NCI-H128 (cell line): Measurements from ENCODE around the gene PKM.

ENCODE experiments used
- DNase-seq: peaks from one replicate; lab custom pipeline; 2025; ENCODE audit not compliant: unreplicated experiment; lab: John Stamatoyannopoulos, UW

The PKM gene

DNA sequence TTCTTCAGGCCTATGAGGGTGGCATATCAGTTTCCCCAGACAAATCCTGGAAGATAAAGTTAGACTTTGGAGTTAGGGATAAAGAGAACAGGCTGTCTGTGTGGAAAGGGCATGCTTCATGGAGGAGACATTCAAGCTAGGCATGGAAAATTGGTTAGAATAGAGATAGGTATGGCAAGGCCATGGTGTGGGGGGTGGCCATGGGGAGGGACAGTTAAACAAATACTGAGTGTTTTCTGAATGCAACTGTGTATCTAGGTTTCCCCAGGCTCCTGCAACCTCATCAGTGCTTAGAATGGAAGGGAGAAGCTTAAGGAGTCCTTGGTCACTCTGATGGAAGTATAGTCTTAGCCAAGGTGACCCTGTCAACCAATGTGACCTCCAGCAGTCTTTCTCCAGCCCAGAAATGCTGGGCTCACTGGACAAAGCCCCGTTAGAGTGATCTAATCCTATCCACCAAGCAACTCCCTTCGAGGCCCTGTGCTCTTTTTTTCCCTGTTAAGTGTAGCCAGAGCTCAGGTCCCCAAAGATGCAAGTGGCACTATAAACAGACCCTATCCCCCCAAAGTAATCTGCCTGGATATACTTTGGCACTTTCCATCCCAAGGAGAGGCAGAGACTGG is 5.5 kb upstream of the PKM start:
- DNase-seq: no peak

DNA sequence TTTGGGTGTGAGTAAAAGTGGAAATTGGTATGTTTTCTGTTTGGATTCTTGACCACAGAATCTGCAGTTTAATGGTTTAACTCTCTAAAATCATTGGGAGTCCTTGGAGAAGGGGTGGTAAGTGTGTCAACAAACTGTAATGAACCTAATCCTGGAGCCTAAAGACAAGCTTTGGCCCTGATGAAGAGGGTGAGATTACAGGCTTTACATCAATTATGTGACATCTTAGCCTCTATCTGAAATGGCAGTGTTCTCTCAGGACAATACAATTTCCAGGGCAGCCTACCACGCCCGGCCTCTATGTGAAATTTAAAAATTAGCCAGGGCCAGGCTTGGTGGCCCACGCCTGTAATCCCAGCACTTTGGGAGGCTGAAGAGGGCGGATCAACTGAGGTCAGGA is 4.3 kb upstream of the PKM start:
- DNase-seq: no peak

- no peak for DNase-seq
Observed at GRCh38 chr15:72233769-72234168, 2.8 kb upstream of the PKM start.

DNA sequence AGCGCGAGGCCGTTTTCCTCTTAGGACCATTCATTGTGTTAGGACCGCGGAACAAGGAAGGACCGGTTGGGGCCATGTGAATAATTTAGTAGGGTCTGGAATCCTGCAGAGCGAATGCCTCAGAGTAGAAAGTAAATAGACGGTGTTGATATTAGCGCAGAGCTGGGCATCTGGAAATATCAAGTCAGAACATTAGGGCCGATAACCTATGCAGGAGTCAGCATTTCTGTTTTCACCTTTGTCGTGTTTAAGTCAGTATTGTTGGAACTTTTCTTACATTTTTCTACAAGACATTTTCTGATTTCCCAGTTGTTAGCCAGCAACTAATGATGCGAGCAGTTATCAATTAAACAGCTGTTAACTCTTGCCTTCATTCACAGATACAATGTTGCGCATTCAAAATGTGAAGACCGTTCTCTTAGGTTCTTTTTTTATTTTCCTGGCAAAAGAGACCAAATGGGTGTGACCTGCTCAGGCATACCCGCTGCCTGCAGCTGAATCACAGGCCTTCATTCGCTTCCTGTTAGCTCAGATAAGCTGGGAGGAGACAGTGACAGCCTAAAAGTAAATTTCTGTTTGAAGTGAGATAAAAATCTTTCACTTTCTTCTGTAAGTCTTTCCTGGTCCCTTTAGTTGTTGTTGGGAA is 966 bp upstream of the PKM start:
- no peak for DNase-seq

DNA sequence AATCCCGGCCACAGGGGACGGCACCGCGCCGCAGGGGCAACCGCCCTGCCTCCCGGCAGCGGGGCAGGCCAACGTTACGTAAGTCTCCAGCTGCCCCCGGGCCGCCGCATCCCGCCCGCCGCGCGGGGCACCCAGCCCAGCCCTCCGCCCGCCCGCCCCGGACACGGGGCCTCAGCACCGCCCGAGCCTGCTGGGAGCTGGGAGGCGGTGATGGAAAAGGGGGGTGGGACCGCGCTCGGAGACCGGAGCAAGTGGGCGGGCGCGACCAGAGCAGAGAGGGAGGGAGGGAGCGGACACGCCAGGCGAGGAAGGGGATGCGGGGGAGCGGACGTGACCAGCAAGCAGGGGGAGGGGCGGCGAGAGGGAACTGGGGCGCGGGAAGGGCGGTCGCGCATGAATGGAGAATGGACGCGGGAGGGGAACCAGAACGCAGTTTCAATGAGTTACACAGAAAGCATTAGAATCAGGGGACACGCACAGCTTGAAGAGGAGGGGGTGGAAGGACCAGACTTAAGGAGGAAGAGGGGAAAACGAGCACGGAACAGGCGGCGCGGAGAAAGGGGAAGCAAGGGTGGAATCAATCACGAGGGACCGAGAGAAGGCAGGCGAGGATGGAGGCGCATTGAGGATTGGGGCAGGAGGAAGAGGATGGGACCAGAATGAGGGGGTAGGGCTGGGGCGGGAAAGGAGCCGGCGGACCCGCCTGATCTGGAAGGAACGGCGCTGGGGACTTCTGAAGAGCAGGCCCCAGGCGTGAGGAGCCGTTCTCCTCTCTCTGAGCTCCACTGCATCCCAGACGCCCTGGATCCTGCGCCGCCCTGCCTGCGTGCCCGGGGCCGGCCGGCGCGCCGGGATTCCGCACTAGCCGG is 559 bp downstream of the PKM start:
- DNase-seq: peak; percentile 49

DNA sequence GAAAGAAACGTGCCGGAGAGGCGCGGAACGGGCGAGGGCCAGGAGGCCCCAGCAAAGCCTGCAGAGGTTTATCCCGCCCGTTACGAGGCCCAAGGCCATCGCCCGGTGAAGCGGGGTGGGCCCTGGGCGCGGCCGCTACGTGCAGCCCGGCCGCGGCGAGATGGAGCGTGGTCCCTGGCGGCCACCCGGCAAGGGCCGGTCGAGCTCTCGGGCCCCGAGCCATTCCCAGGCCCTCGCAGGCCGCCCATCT is 1.1 kb downstream of the PKM start:
- DNase-seq: no peak

DNA sequence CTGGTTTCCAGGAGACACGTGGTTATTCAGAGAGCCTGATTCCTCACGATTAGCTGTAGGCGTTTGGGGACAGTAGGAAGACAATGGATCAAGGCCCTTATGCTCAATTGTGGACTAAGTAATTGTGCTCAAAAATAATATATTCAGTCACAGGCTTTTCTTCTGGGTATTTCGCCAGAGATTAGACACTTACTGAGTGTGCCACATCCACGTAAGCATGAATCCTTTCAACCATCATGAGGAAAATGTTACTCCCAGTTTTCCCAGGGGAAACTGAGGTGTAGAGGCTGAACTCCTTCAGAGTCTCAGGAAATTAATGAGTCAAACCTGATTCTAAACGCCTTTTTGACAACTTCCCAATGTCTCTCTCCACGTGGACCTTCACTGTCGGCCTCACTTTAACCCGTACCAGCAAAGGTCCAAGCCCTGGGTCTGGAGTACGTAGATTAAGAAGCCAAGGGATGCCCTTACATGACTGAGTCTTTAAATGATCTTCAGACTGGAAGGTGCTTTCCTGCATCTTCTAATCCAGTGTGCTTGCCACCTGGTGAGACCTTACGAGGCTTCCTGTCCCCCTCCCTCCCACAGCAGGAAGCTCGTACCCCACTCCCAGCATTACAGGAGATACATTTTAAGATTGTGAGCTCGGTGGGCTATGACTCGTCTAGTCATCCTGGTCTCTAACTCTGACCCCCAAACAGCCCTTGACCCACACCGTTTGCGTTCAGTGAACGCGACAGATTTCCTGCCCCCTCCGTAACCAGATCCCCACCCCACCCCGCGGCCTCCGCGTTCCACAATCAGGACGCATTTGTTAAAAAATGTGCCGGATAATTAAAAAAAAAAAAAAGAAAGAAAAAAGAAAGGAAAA is 1.7 kb downstream of the PKM start:
- DNase-seq: no peak

DNA sequence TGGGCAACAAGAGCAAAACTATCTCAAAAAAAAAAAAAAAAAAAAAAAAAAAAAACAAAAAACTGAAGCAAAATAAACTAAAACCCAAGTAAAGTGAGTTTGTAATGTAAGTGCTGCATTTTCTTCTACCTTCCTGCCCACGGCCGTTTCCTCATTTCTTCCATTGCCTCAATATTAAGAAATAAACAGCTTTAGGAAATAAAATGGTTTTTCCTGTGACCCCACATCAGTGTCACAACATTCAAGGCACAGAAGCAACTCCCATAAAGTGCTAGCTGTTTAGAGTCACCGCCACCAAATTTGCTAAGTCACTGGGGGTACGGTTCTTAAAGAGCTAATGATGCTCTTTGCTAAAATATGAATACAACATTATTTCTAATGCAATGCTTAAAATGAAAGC is 3.3 kb downstream of the PKM start:
- DNase-seq: no peak

GRCh38 chr15:72227192-72227586 is 3.8 kb downstream of the PKM start:
- DNase-seq: no peak

- no peak for DNase-seq
Observed at GRCh38 chr15:72223278-72223677, 7.7 kb downstream of the PKM start.

GRCh38 chr15:72222393-72222792 is 8.6 kb downstream of the PKM start:
- DNase-seq: no peak

DNA sequence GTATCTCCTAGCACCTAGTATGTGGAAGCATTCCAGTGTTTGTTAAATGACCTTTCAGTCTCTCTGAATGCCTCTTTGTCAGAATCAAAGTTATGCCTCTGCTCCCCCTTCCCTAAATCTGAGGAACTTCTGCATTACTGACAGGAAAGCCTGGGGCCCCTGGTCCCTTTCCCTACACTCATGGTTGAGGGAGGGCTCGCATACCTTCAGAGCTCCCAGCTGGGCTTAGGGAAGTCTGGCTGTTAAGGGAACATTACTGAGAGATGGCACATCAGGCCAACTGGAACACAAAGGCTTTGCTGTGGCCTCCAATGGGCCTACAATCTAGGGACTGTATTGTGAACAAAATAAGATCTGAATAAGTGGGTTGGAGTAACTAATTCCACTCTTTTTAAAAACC is 10.3 kb downstream of the PKM start:
- no peak for DNase-seq

DNA sequence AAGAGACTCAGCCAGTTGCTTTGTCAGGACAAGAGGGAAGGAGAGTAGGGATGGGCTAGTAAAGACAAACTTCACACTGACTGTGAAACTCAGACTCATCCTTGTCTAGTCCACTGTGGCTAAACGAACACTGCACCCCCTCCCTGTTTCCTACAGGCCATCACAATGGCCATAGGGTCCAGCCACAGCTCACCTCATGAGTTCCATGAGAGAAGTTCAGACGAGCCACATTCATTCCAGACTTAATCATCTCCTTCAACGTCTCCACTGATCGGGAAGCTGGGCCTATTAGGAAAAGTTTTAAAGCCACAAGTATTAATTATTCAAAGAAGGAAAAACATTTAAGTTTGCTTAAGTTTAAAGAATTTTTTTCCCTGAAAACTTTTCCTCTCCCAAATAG is 13.8 kb downstream of the PKM start:
- DNase-seq: no peak

- no peak for DNase-seq
Observed at GRCh38 chr15:72216079-72216478, 14.9 kb downstream of the PKM start.

DNA sequence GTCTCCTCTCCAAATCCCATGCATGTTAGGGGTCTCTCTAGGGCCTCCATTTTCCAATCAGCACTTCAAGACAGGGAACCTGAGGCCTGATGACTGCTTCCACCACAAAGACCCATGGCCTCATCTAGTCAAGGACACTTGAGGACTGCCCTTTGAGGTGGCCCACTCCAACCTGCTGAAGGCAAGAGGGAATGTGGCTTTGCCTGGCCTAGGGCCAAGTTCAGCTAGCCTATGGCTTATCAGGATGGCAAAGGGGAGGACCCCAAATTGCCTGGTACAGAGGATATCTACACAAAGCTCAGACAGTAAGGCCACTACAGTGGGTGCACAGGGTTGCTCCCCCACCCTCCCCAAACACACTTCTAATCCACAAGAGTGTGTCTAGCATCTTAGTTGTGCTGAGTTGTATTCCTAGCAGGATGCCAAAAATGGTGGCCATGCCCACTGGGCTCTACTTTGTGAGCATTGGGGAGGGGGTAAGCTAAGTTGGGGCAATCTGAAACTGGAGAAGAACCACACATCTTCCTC is 23.4 kb downstream of the PKM start:
- DNase-seq: no peak

DNA sequence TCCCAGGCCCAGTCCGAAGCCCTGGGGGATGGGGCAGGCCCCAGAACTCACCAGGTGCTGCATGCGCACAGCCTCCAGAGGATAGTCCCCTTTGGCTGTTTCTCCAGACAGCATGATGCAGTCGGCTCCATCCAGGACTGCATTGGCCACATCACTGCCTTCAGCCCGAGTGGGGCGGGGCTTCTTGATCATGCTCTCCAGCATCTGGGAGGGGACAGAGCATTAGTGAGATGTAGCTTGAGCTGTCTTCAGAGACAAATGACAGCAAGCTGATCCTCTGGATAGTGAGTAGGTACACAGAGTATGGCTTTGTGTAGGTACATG is 24.4 kb downstream of the PKM start:
- no peak for DNase-seq

DNA sequence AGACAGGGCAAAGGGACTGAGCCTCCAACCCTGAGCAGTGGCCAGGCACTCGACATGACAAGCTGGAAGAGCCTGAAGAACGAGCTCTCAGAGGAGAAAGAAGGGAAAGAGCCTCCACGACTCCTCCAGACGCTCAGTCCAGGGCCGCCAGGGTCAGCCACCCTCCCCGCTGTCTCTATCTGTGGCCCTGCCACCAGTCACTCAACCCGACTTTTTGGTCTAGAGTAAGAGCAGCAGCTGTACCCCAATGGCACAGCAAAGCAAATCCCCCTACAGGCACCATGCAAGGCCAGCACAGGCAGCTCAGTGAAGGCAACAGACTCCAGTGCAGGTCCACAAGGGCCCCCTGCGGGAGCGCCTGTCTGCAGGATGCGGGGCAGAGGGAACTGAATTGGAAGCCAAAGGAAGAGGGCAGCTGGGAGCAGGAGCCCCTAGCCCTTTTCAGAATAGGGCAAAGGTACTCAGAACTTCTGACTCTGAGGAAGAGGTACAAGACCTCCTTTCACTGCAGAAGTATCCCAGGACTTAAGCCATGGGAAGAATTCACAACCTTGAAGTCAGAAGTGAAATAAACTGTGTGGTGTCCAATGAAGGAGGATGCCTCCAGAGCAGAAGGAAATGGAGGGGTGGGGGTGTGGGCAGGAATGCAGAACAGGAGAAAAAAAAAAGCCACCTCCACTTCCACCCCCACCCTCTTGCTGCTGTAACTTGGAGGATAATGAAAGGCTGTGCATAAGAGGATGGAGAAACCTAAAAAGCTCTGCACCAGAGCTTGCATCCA is 24.9 kb downstream of the PKM start:
- DNase-seq: no peak

DNA sequence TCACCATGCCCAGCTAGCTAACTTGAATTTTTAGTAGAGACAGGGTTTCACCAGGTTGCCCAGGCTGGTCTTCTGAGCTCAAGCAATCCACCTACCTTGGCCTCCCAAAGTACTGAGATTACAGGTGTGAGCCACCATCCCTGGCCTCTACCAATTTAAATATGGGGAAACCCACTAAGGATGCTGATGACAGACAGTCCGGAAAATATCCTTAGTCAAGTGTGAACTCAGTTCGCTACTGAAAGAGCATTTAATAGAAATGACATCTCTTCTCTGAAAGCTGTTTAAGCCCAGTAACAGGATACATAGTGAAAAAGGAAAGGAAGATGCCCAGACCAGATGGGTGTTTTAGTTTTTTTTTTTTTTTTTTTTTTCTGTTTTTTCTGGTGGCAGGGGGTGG is 25.7 kb downstream of the PKM start:
- no peak for DNase-seq

DNA sequence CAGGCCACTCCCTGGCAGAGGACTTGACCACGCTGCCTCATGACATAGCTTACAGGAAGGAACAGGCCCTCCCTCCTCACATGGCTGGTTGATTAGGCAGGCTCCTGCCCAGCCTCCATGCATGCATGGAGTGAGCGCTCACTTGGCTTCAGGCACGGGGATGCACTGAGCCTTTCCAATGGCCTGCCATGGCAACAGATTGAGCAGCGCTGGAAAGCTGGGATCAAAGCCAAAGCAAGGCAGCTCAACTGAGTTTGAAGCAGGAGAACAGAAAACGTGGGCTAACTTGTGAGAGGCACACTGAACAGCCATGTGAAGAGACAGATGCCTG is 27.5 kb downstream of the PKM start:
- peak; percentile 22 for DNase-seq

- DNase-seq: no peak
Observed at GRCh38 chr15:72202801-72203506, 28.0 kb downstream of the PKM start.
